H1 (cell line): ENCODE data around the gene CSAG2.
"Not testable (repeated sequence)": the region's sequence is repeated elsewhere in the genome, so short reads cannot be mapped to it uniquely, and the experiment has no call there.

Source experiments
- CEBPB ChIP-seq: IDR thresholded peaks from 2 replicates; pipeline ENCODE4 v1.6.1; 2012; ENCODE audit warnings: low read depth, low read length
- CREB1 ChIP-seq: IDR thresholded peaks from 2 replicates; pipeline ENCODE4 v1.6.1; 2012; ENCODE audit warnings: inconsistent platforms
- EP300 ChIP-seq, 2 experiments: IDR thresholded peaks; 1 replicate in 1 of 2; 2 replicates in 1 of 2; pipeline ENCODE4 v1.6.1; 2011 to 2012; ENCODE audit warnings: low read depth in 2 of 2, low read length in 2 of 2, mild to moderate bottlenecking in 2 of 2, borderline replicate concordance in 1 of 2, inconsistent platforms in 1 of 2, moderate library complexity in 1 of 2
- KDM1A ChIP-seq: fragments of 200-600, 300-600 bp; sonication (generic); IDR thresholded peaks from 2 replicates; pipeline ENCODE4 v1.7.1; 2016; ENCODE audit warnings: mild to moderate bottlenecking, low read length, borderline replicate concordance
- KDM4A ChIP-seq: IDR thresholded peaks from one replicate; pipeline ENCODE4 v1.7.1; 2012; ENCODE audit warnings: low read depth, mild to moderate bottlenecking, moderate library complexity, low read length, inconsistent platforms; ENCODE audit not compliant: severe bottlenecking
- NRF1 ChIP-seq: IDR thresholded peaks from 2 replicates; pipeline ENCODE4 v1.6.1; 2011; ENCODE audit warnings: mild to moderate bottlenecking, low read depth, low read length, improper control_type of control experiment
- POLR2A ChIP-seq, 2 experiments: IDR thresholded peaks; 1 replicate in 1 of 2; 2 replicates in 1 of 2; pipeline ENCODE4 v1.6.1; 2011; ENCODE audit warnings: low read depth in 2 of 2, low read length in 2 of 2, mild to moderate bottlenecking in 2 of 2; ENCODE audit errors: control extremely low read depth in 1 of 2
- RFX5 ChIP-seq: IDR thresholded peaks from 2 replicates; pipeline ENCODE4 v1.6.1; 2011; ENCODE audit warnings: low read depth, low read length, improper control_type of control experiment, borderline replicate concordance
- SP2 ChIP-seq: IDR thresholded peaks from 2 replicates; pipeline ENCODE4 v1.6.1; 2012; ENCODE audit warnings: mild to moderate bottlenecking, low read length, inconsistent platforms
- YY1 ChIP-seq: IDR thresholded peaks from 2 replicates; pipeline ENCODE4 v1.6.1; 2011; ENCODE audit warnings: low read depth, mild to moderate bottlenecking, low read length
- TF ChIP-seq, protein P1 (sequence below), 3 experiments: IDR thresholded peaks; 1 replicate in 2 of 3; 2 replicates in 1 of 3; pipeline versions ENCODE4 v1.5.1 to v1.6.1; 2011; ENCODE audit warnings: low read length in 3 of 3, mild to moderate bottlenecking in 3 of 3, inconsistent platforms in 2 of 3, low read depth in 1 of 3, moderate library complexity in 1 of 3; ENCODE audit not compliant: insufficient read depth in 1 of 3; ENCODE audit errors: control extremely low read depth in 1 of 3
- TF ChIP-seq, protein P2 (sequence below): IDR thresholded peaks from 2 replicates; pipeline ENCODE4 v1.6.1; 2011; ENCODE audit warnings: low read depth, mild to moderate bottlenecking, low read length; ENCODE audit not compliant: insufficient read depth

DNA sequence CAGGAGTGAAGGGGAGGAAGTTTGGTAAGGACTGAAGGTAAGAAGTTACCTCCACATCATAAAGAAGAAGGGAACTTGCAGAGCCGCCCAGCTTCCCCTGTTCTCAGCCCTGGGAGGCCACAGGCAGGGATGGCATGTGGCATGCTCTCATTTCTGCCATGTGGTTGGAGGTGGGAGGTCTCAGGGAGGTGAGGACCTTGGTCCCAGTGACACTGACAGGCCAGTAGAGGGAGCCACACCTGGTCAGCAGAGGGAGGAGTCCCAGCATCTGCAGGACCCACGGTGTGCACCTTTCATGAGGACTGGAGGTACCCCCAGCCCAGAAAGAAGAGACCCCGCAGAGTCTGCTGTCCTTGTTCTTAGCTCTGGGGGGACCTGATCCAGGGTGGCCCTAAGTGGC lies 28.1 kb downstream of the CSAG2 start:
- TF ChIP-seq, protein P1, sequence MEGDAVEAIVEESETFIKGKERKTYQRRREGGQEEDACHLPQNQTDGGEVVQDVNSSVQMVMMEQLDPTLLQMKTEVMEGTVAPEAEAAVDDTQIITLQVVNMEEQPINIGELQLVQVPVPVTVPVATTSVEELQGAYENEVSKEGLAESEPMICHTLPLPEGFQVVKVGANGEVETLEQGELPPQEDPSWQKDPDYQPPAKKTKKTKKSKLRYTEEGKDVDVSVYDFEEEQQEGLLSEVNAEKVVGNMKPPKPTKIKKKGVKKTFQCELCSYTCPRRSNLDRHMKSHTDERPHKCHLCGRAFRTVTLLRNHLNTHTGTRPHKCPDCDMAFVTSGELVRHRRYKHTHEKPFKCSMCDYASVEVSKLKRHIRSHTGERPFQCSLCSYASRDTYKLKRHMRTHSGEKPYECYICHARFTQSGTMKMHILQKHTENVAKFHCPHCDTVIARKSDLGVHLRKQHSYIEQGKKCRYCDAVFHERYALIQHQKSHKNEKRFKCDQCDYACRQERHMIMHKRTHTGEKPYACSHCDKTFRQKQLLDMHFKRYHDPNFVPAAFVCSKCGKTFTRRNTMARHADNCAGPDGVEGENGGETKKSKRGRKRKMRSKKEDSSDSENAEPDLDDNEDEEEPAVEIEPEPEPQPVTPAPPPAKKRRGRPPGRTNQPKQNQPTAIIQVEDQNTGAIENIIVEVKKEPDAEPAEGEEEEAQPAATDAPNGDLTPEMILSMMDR (IDR thresholded peaks at IDR 0.05; ENCODE audit: control extremely low read depth in 1 of 3, insufficient read depth in 1 of 3, low read depth in 1 of 3, low read length in 3 of 3) = not testable (repeated sequence)
- TF ChIP-seq, protein P2, sequence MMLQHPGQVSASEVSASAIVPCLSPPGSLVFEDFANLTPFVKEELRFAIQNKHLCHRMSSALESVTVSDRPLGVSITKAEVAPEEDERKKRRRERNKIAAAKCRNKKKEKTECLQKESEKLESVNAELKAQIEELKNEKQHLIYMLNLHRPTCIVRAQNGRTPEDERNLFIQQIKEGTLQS = not testable (repeated sequence)
- TF ChIP-seq RFX5; POLR2A (IDR thresholded peaks at IDR 0.05; ENCODE audit: control extremely low read depth in 1 of 2, low read depth in 2 of 2, low read length in 2 of 2); EP300 (IDR thresholded peaks at IDR 0.05; ENCODE audit: borderline replicate concordance in 1 of 2, low read depth in 2 of 2, low read length in 2 of 2); NRF1; SP2; KDM4A; CEBPB; YY1; CREB1; KDM1A: not testable (repeated sequence)
